PFSK-1 (cell line): ENCODE results near the gene F2RL3.

Source experiments
- FOXP2 ChIP-seq: optimal IDR thresholded peaks from 2 replicates; pipeline ENCODE3; 2011; ENCODE audit warnings: borderline replicate concordance, control low read depth, inconsistent platforms; ENCODE audit not compliant: insufficient read depth; ENCODE audit errors: extremely low read length, extremely low read depth
- POLR2AphosphoS5 ChIP-seq: IDR thresholded peaks from 2 replicates; pipeline ENCODE4 v1.6.1; 2012; ENCODE audit warnings: low read depth, mild to moderate bottlenecking, control low read depth, low read length, moderate library complexity
- TF ChIP-seq, protein P1 (sequence below), 2 experiments: IDR thresholded peaks; 2 replicates each; pipeline versions ENCODE4 v1.6.1 to v1.8.0; 2011 to 2012; ENCODE audit warnings: low read depth in 2 of 2, low read length in 2 of 2, control low read depth in 1 of 2, inconsistent platforms in 1 of 2, mild to moderate bottlenecking in 1 of 2, moderate library complexity in 1 of 2; ENCODE audit not compliant: insufficient read depth in 1 of 2

DNA sequence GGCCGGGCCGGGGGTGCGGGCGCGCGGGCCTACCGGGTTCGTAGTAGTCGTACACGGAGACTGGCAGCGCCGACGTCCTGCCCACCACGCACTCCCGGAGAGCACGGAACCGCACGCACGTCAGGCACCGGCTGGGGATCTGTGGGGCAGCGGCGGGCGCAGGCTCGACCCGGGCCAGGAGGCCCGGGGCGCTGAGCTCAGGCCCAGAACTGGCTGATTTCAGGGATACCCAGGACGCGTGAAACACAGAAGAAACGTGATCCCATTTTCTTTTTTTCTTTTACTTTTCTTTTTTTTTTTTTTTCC, 9.0 kb downstream of the F2RL3 start:
- TF ChIP-seq, protein P1, sequence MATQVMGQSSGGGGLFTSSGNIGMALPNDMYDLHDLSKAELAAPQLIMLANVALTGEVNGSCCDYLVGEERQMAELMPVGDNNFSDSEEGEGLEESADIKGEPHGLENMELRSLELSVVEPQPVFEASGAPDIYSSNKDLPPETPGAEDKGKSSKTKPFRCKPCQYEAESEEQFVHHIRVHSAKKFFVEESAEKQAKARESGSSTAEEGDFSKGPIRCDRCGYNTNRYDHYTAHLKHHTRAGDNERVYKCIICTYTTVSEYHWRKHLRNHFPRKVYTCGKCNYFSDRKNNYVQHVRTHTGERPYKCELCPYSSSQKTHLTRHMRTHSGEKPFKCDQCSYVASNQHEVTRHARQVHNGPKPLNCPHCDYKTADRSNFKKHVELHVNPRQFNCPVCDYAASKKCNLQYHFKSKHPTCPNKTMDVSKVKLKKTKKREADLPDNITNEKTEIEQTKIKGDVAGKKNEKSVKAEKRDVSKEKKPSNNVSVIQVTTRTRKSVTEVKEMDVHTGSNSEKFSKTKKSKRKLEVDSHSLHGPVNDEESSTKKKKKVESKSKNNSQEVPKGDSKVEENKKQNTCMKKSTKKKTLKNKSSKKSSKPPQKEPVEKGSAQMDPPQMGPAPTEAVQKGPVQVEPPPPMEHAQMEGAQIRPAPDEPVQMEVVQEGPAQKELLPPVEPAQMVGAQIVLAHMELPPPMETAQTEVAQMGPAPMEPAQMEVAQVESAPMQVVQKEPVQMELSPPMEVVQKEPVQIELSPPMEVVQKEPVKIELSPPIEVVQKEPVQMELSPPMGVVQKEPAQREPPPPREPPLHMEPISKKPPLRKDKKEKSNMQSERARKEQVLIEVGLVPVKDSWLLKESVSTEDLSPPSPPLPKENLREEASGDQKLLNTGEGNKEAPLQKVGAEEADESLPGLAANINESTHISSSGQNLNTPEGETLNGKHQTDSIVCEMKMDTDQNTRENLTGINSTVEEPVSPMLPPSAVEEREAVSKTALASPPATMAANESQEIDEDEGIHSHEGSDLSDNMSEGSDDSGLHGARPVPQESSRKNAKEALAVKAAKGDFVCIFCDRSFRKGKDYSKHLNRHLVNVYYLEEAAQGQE (IDR thresholded peaks at IDR 0.05; ENCODE audit: insufficient read depth in 1 of 2, low read depth in 2 of 2, low read length in 2 of 2): no peak
- TF ChIP-seq FOXP2 (no peak), POLR2AphosphoS5 (no peak)
